GM12874 (cell line): ENCODE measurements around the gene ZCCHC24.

Experiments
- CTCF ChIP-seq: IDR thresholded peaks from 2 replicates; pipeline ENCODE4 v1.5.1; 2011; ENCODE audit warnings: low read depth, mild to moderate bottlenecking, control low read depth, low read length, moderate library complexity; ENCODE audit not compliant: insufficient read depth

ZCCHC24 gene

GRCh38 chr10:79386637-79387465 lies 58.6 kb downstream of the ZCCHC24 start:
- no peak for TF ChIP-seq CTCF

- 0 out of 2 replicates have a peak, but pooled peaks have one; percentile 5 for TF ChIP-seq CTCF
Observed at GRCh38 chr10:79385804-79386531, 59.5 kb downstream of the ZCCHC24 start.

DNA sequence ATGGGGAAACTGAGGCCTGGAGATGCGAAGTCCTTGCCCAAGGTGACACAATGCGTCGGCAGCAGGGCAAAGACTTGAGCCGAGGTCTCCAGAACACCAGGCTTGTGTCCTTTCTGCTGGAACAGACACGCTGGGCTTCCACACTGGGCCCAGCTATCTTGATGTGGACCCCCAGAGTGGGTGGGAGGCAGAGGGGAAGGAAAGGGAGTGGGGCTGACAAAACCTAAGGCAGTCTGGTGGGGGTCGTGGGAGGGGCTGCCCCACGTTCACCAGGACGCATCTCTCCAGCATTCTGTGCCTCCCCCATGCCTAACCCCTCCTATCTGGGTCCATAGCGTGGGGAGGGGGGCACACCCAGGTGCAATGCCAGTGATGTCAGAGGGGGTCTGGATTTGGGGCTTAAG lies 60.0 kb downstream of the ZCCHC24 start:
- TF ChIP-seq CTCF: no peak

DNA sequence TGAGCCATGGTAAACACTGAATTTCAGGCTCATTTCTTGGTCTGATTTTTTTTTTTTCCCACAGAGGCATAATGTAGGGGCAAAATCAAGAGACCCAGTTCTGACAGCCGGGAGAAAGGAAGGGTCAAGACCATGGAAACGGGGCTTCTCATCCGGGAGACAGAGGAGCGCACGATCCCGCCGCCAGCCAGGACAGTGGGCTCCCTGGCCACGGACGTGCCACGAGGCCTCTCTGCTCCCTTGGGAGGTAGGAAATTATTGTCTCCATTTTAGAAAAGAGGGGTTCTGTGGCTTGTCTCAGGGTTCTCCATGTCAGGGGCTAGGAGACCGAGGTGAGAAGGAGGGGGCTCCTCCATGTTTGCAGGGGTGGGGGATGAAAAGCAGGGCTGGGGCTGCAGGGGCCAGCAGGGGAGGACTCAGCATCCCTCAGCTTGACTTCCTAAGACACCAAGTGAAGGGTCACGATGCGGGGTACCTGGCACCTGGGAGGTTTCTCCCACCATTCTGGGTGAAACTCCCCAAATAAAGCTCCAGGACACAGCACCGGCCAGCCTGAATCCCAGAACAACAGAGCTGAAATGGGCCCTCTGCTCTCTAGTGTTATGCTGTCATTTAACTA lies 60.5 kb downstream of the ZCCHC24 start:
- no peak for TF ChIP-seq CTCF

GRCh38 chr10:79383974-79384606 lies 61.3 kb downstream of the ZCCHC24 start:
- TF ChIP-seq CTCF: no peak

DNA sequence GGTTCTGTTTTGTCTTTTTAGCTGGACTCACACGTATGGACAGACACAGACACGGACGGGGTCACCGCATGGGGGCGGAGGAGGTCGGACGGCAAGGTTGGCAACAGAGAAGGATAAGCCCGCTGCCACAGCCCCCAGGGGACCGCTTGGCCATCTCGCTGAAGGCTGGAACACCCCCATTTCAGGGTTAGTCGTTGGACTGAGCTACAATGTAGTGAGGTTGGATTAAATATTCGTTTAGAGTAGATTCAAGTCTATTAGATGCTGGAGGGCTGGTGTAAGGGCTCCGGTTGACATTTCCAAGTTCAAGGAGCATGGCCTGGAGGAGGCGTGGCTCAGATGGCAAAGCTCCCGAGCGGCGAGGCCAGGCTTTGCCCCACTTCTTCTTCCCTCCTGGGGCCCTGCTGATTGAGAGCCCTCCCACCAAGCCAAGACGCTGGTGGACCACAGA lies 62.9 kb downstream of the ZCCHC24 start:
- no peak for TF ChIP-seq CTCF

DNA sequence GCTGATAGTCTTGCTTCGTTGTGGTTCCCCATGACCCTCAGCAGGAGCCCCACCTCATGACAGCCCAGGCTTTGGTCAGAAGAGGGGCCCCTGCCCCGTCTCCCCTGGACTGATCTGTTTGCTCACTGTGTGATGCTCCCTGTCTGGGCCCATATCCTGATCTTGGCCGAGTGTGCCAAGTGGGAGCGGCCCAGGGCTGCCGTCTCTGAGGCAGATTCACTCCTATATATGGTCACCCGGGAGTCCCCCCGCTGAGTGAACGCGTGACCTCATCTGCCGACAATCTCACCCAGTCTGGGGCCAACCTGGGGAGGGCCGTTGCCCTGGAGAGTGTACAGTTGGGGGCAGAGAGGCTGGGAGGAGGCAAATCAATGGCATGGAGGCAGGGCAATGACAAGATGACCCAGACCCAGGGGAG lies 63.6 kb downstream of the ZCCHC24 start:
- no peak for TF ChIP-seq CTCF
